HG03565 (cell line): ENCODE data around the gene NCAPG2.

Source experiments
- ATAC-seq: cut with Tn5 transposase; IDR thresholded peaks from one replicate; pipeline ENCODE4 v1.9.1; 2021; ENCODE audit warnings: mild to moderate bottlenecking, moderate library complexity; ENCODE audit not compliant: unreplicated experiment

NCAPG2 gene

GRCh38 chr7:158583143-158583542, 121.5 kb downstream of the NCAPG2 start:
- ATAC-seq: no peak

GRCh38 chr7:158582089-158582456, 122.5 kb downstream of the NCAPG2 start:
- ATAC-seq: no peak

- ATAC-seq: no peak
These were observed 123.0 kb downstream of the NCAPG2 start for GRCh38 chr7:158581440-158582088.
